Measurements from ENCODE around the gene CDH4. TPM values are rescaled to one million over a fixed set of nuclear protein-coding genes. Genes with fewer than 3 reads are reported as not detected.

Gene CDH4
- total and polyA plus RNA-seq, 2 donors from 2014 or later: 1.1 TPM; not detected in 1

GRCh38 chr20:61788343-61788742 is 536.3 kb downstream of the CDH4 start:
- Histone ChIP-seq H3K4me3 (ENCODE audit: low read length in 3 of 3) (no peak overlapping the region), H3K9me3 (ENCODE audit: control insufficient read depth in 2 of 3, insufficient read depth in 1 of 3, low read length in 3 of 3) (no peaks in the 10 kb centered on the region), H3K36me3 (ENCODE audit: control insufficient read depth in 2 of 3, insufficient read depth in 3 of 3, low read length in 3 of 3) (no peaks in the 10 kb centered on the region), H3K9ac (ENCODE audit: low read length in 3 of 3) (no peak overlapping the region), H3K4me1 (ENCODE audit: control insufficient read depth in 2 of 3, insufficient read depth in 2 of 3, low read depth in 1 of 3, low read length in 3 of 3) (no peaks in the 10 kb centered on the region), H3K27me3 (ENCODE audit: control insufficient read depth, insufficient read depth, low read length) (no peaks in the 10 kb centered on the region), H3K27ac (ENCODE audit: low read depth in 2 of 2, low read length in 2 of 2) (no peak overlapping the region)
- FAIRE-seq (no peak), DNase-seq (peak in 1 of 5 donors; percentile 45)
- intact Hi-C loops (cut with DNase I): no loop called here
- no peak for TF ChIP-seq CTCF (IDR thresholded peaks at IDR 0.05; ENCODE audit: borderline replicate concordance, extremely low read depth, insufficient read depth)

DNA sequence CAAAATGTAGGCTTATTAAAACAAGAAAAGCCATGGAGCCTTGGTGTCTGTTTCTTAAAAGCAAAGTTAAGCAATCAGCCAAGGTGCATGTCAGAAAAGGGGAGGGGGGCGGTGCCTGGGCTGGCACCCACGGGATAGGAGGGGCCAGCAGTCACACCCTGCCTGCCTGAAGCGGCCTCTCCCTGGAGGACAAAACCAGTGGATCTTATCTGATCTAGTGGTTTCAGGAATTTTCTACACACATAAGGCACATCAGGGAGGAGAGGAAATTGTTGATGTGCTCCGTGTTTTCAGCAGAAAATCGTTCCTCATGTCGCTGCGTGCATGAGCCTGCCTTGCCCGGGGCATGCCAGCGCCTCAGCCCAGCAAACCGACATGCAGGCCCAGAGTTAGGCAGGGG is 537.3 kb downstream of the CDH4 start:
- Histone ChIP-seq H3K27me3 (ENCODE audit: control insufficient read depth, insufficient read depth, low read length) (no peaks in the 10 kb centered on the region), H3K36me3 (ENCODE audit: control insufficient read depth in 2 of 3, insufficient read depth in 3 of 3, low read length in 3 of 3) (no peaks in the 10 kb centered on the region), H3K4me1 (ENCODE audit: control insufficient read depth in 2 of 3, insufficient read depth in 2 of 3, low read depth in 1 of 3, low read length in 3 of 3) (no peaks in the 10 kb centered on the region), H3K4me3 (ENCODE audit: low read length in 3 of 3) (no peak overlapping the region), H3K9me3 (ENCODE audit: control insufficient read depth in 2 of 3, insufficient read depth in 1 of 3, low read length in 3 of 3) (no peaks in the 10 kb centered on the region), H3K9ac (ENCODE audit: low read length in 3 of 3) (no peak overlapping the region), H3K27ac (ENCODE audit: low read depth in 2 of 2, low read length in 2 of 2) (no peak overlapping the region)
- FAIRE-seq (no peak), DNase-seq (no peak)
- intact Hi-C loops (cut with DNase I): no loop called here
- no peak for TF ChIP-seq CTCF (IDR thresholded peaks at IDR 0.05; ENCODE audit: borderline replicate concordance, extremely low read depth, insufficient read depth)

- no peaks in the 10 kb centered on the region for H3K36me3 ChIP-seq (ENCODE audit: control insufficient read depth in 2 of 3, insufficient read depth in 3 of 3, low read length in 3 of 3)
- intact Hi-C loops (cut with DNase I): no loop called here
- FAIRE-seq (no peak), DNase-seq (no peak)
- H3K27me3 ChIP-seq (ENCODE audit: control insufficient read depth, insufficient read depth, low read length): no peaks in the 10 kb centered on the region
- TF ChIP-seq CTCF (IDR thresholded peaks at IDR 0.05; ENCODE audit: borderline replicate concordance, extremely low read depth, insufficient read depth): no peak
- H3K9ac ChIP-seq (ENCODE audit: low read length in 3 of 3): no peak overlapping the region
- H3K4me3 ChIP-seq (ENCODE audit: low read length in 3 of 3): no peak overlapping the region
- H3K27ac ChIP-seq (ENCODE audit: low read depth in 2 of 2, low read length in 2 of 2): no peak overlapping the region
- no peaks in the 10 kb centered on the region for H3K4me1 ChIP-seq (ENCODE audit: control insufficient read depth in 2 of 3, insufficient read depth in 2 of 3, low read depth in 1 of 3, low read length in 3 of 3)
- no peaks in the 10 kb centered on the region for H3K9me3 ChIP-seq (ENCODE audit: control insufficient read depth in 2 of 3, insufficient read depth in 1 of 3, low read length in 3 of 3)
Observed at GRCh38 chr20:61790116-61790827, 538.2 kb downstream of the CDH4 start.

DNA sequence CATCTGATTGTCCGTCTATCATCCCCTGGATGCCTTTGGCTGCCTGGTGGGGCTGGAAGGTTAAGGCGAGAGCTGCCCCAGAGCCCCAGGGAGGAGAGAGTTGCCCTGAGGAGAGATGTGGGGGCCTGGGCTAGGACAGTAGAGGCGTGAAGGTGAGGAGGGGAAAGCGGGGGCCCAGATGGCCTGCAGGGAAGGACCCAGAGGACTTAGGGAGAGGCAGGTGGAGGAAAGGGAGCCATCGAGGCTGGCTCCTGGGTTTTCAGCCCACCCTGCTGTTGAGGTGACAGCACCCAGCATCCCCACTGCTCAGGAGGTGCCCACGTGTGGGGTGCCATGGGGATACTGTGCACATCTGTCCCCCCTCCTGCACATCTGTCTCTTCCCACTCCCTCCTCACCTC is 539.9 kb downstream of the CDH4 start:
- intact Hi-C loops (cut with DNase I): no loop called here

More for the DNA sequence above, 539.9 kb downstream of the CDH4 start:
- no peak overlapping the region for H3K9ac ChIP-seq (ENCODE audit: low read length in 3 of 3)
- H3K9me3 ChIP-seq (ENCODE audit: control insufficient read depth in 2 of 3, insufficient read depth in 1 of 3, low read length in 3 of 3): no peaks in the 10 kb centered on the region
- H3K36me3 ChIP-seq (ENCODE audit: control insufficient read depth in 2 of 3, insufficient read depth in 3 of 3, low read length in 3 of 3): no peaks in the 10 kb centered on the region
- no peak for TF ChIP-seq CTCF (IDR thresholded peaks at IDR 0.05; ENCODE audit: borderline replicate concordance, extremely low read depth, insufficient read depth)
- no peaks in the 10 kb centered on the region for H3K4me1 ChIP-seq (ENCODE audit: control insufficient read depth in 2 of 3, insufficient read depth in 2 of 3, low read depth in 1 of 3, low read length in 3 of 3)
- FAIRE-seq (no peak), DNase-seq (peak in 1 of 5 donors; percentile 63)
- no peak overlapping the region for H3K27ac ChIP-seq (ENCODE audit: low read depth in 2 of 2, low read length in 2 of 2)
- no peak overlapping the region for H3K4me3 ChIP-seq (ENCODE audit: low read length in 3 of 3)
- no peaks in the 10 kb centered on the region for H3K27me3 ChIP-seq (ENCODE audit: control insufficient read depth, insufficient read depth, low read length)

All from kidney (tissue), 14 donors.